HG03064 (cell line): ENCODE data around the gene CRKL.

Experiments used
- ATAC-seq: cut with Tn5 transposase; IDR thresholded peaks from one replicate; pipeline ENCODE4 v1.9.1; 2021; ENCODE audit warnings: low read depth; ENCODE audit not compliant: unreplicated experiment

CRKL gene

DNA sequence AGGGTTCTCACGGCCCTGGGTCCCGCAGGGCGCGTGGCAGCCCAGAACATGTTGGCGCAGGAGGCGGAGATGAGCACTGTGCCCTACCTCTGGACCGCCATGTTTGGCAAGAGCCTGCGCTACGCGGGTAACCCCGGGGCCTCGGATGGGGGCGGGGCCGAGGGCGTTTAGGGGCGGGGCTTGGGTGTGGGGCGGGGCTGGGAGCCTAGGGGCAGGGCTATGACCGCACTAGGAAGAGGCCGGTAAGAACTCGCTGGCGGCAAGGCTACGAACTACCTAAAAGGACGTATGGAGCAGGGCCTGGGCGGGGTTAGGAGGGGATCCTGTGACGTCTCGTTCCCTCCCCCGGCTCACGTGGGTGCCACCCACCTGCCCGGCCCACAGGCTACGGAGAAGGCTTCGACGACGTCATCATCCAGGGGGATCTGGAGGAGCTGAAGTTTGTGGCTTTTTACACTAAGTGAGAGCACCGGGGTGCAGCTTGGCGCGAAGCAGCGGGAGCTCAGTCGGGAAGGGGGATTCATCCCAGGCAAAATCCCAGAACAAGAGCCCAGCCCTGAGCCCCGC is 62.1 kb downstream of the CRKL start:
- no peak for ATAC-seq

DNA sequence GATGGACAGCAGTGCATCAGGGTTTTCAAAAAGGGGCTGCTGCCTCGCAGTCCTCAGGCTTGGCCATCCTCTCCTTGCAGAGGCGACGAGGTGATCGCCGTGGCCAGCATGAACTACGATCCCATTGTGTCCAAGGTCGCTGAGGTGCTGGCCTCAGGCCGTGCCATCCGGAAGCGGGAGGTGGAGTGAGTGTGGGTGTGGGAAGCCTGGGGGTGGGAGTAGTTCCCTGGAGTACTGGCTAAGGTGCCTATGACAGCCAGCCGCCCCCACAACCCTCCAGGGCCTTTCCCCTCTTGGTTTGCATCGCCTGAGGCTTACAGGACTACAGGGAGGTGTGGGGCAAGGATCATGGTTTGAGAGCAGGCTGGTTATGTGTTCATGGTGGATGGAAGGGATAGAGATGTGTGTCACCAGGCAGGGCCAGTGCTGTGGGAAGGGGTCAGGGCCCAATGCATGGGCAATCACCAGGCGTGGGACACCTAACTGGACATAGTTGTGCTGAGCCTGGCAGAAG is 62.8 kb downstream of the CRKL start:
- no peak for ATAC-seq

DNA sequence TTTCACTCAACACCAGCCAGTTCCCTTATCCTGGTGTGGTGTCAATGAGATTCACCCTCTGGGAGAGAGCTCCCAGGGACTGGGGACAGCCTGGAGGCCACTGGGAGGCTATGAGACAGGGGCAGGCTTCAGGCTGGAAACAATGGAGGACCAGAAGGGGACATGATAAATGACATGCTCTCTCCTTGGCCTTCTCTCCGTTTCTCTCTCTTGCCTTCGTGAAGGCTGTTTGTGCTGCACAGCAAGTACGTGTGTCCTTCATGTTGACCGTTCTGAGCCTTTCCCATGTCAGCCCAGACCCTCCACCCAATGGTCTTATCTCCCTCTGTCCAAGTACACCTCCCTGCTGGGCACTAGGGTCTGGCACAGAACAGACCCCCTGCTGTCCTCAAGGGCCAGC is 63.3 kb downstream of the CRKL start:
- ATAC-seq: no peak

DNA sequence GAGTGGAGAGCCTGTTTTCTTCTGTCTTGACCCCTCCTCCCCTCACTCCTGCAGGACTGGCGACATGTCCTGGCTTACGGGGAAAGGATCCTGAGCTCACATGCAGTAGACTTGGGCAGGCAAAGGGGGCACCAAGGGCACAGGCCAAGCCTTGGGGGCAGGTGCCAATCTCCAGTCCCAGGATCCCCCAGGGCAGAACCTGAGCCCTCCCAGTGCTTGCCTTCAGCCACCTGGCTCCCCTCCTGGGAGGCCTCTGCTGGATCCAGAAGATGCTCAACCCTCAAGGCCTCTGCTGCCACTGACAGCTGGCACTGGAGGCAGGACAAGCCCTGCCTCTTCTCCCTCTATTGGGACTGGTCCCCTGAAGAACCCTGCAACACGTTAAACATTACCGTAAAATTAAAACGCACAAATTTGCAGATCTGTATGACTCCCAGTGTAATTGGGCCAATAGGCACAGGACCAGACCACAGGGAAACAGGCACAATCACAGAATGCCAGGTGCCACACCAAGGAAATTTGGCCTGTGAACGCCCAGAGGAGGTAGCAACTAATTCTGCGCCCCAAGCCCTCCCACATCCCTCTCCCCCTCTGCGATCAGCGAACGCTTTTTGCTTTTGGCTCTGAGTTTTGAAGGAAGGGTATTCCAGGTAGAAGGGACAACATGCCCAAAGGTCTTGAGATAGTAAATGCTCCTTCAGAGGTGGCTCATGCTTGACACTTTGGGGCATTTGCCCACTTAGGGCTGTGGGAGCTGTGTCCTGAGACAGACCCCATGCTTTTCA is 63.9 kb downstream of the CRKL start:
- no peak for ATAC-seq

DNA sequence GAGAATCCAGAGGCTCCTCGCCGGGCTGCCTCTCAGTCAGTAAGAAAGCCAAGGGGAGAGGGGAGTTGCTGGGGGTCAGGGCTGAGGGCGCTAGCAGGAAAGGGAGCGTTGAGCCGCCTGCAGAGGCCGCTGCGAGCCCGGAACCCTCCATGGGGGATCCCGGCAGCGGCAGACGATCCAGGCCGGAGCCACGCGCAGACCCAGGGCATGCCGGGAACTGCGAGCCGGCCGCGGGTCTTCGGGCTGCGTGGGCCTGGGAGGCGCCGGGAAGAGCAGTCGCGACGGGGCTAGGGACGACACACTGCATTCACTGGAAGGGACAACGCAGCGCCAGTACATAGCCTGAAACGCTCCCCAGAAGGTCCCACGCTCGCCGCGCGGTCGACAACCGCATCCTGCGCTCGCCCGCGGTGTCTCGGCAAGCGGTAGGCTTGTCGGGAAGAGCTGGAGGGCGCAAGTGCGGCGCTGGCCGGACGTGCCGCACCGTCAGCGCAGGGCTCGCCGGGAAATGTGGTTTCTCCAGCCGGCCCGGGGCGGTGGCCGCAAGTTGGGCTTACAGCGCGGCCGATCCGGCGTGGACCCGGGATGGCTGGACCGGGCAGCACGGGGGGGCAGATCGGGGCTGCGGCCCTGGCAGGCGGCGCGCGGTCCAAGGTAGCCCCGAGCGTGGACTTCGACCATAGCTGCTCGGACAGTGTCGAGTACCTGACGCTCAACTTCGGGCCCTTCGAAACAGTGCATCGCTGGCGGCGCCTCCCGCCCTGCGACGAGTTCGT is 64.8 kb downstream of the CRKL start, which contains the start of gene LZTR1:
Gene LZTR1 (plus strand): TSS at position 511 of the 776 bp plus-strand sequence. CDS start 75 bp downstream, at position 586.
- peak; percentile 63 for ATAC-seq

DNA sequence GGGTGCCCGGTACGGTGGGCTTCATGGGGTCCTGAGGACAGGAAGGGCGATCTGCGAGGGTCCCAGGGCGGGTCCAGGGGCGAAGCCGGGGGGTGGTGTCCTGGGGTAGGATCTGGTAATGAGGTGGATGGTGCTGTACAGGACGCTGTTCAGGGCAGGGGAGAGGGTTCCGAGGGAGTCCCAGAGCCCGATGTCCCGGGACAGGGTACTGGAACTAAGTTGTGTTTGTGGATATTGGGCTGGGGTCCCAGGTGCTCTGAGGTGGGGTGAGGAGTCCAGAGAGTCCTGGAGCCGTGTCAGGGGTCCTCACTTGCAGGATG is 65.3 kb downstream of the CRKL start:
- ATAC-seq: peak; percentile 10

DNA sequence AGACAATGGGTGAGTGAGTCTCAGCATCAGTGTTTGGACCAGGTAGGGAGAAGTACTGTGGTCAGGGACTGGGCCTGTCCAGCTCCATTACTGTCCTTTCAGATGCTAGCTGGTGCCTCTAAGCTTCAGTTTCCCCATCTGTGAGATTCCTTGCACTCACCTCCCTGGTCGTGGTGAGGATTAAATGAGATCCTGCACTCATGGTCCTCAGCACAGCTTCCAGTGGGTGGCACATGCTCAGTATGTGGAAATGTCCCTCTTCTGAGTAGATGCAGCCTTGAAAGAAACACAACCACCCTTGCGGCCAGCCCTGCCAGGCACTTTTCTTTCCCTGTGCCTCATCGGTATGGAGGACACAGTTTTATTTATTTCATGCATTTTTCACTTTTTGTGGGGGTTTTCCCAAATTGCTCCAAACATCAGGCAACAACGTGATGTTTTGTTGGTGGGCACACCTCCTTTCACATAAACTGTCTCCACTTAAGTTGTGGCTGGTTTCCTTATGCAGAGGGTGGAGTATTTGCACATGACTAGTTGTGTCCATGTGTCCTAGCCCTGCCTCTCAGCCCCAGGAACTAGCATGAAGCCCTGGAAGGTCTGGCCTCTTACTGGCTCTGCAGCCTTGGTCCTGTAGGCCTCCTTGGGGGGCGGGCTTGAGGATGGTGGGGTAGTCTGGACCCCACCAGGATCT is 66.0 kb downstream of the CRKL start:
- ATAC-seq: no peak

DNA sequence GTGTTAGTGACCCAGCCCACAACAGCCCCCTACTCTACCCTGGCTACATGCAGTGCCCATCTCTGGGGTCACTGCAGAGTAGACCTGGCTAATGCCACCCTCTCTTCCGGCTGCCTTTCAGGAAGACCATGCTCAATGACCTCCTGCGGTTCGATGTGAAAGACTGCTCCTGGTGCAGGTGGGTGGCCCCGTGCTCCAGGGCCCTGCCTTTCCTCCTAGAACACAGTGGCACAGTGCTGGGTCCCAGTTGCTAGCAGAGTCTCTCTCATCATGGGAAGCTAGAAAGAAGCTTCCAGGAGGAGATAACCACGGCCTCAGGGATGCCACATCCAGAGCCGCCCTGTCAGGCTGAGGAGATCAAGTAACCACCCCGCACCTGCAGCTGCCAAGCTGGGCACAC is 68.5 kb downstream of the CRKL start:
- ATAC-seq: no peak

DNA sequence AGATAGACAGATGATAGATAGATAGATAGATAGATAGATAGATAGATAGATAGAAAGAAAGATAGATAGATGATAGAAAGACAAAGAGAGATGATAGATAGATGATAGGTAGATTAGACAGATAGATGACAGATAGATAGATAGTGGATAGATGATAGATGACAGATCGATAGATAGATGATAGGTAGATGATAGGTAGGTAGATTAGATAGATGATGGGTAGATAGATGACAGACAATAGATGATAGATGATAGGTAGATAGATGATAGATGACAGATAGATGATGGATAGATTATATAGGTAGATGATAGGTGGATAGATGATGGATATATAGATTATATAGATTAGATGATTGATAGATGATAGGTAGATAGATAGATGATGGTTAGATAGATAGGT is 69.2 kb downstream of the CRKL start:
- ATAC-seq: no peak

DNA sequence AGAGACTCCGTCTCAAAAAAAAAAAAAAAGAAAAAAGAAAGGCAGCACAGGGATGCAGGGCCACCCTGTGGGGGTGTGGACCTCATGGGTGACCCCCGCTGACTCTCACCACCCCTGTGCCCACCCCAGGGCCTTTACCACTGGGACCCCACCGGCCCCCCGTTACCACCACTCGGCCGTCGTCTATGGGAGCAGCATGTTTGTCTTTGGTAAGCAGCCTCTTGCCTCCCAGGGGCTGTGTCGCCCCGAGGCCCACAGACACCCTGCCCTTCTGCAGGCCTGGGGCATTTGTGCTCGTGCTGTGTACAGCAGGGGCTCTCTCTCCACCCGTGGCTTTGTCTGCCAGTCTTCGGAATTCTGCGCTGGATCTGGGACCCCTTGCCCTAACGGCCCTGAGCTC is 70.2 kb downstream of the CRKL start:
- ATAC-seq: no peak

DNA sequence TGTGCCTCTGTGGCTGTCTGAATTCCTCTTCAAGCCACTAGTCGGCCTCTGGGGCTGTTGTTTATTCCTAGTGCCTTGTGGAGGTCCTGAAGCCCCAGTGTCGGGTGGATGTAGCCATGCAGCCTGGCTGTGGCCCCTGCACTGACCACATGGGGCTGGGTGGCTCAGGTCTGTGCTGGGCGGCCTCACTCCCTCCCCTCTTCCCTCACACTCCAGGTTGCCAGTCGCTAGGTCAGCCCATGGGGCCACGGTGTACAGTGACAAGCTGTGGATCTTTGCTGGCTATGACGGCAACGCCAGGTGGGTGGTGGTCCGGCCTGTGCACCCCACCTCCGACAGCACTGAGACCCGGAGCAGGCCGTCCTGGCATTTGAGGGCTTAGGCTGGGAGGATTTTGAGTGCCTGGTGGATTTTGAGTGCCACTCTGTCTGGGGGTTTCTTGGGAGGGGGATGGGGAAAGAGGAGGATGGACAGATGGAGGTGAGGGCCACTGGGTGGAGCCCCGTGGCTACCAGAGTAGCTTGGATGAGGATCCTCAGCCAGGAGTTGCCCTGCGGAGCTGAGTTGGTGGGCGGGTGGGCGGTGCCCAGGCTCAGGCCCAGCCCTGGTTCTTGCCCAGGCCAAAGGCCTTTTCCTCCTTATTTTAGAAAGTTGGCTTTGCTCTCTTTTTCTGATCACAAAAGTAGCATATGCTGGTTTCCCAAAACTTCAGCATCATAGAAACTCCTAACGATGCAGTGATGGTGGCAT is 71.5 kb downstream of the CRKL start:
- no peak for ATAC-seq

DNA sequence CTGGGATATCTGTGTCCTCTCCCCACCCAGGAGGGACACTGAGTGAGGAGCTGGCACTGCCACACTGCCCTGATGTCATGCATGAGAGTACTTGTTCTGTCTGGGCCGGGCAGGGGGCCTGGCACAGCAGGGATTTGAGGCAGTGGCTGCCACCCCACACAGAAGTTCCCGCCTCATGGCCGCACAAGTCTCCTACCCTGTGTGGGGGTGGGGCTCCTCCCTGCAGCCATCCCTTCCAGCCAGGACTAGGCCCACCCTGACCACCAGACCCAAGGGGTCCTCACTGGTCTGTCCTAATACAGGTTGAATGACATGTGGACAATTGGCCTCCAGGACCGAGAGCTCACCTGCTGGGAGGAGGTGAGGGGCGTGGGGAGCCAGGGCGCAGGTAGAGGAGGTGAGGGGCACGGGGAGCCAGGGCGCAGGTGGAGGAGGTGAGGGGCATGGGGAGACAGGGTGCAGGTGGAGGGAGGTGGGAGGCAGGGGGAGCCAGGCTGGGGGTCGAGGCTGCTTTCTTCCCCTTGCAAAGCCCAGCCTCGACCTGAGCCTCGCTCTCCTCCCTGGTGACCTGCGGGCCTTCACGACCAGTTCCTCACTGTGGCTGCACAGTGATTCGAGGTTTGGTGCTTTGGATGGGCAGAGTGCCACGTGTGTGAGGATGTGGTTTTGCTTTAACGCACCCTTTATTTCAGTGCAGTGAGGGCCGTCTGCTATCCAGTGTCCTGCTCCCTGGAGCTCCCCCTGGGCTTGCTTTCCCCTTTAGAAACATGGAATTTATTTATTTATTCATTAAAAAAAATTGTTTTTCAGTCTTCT is 72.3 kb downstream of the CRKL start:
- no peak for ATAC-seq

DNA sequence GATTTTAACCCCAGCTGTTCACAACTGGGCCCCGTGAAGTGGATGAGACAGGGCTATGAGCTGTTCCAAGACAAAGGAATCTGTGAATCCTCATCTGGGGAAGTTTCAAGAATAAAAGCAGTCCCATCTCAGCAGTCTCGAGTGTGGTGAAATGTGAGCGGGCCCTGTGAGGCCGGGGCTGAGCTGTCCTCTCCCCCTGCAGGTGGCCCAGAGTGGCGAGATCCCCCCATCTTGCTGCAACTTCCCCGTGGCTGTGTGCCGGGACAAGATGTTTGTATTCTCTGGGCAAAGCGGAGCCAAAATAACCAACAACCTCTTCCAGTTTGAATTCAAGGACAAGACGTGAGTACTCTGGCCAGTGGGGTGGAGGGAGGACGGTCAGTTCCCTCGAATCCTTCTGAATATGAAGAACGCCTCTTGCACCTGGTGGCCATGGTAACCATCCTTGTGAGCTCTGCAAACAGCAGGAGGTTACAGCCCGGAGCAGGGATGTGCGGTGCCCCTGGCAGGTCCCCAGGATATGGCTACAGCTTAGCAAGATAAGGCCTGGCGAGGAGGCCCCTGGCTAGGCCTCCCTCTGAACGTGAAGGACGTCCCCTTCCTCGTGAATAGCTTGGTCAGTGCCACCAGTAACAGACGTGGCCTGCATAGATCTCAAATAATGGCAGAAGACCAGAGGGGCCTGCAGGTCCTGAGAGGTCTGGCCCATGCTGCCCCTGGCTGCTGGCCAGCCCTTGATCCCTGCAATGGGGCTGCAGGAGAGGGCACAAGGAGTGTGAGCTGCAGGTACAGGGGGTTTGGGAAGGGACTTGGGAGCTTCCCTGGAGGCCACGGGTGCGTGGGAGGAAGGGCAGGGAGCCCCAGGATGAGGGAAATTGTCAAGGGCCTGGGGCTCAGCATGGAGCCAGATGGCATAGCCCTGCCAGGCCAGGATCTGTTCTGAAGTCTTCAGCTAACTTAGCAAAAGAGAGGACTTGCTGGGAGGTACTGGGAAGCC is 73.3 kb downstream of the CRKL start:
- ATAC-seq: no peak

DNA sequence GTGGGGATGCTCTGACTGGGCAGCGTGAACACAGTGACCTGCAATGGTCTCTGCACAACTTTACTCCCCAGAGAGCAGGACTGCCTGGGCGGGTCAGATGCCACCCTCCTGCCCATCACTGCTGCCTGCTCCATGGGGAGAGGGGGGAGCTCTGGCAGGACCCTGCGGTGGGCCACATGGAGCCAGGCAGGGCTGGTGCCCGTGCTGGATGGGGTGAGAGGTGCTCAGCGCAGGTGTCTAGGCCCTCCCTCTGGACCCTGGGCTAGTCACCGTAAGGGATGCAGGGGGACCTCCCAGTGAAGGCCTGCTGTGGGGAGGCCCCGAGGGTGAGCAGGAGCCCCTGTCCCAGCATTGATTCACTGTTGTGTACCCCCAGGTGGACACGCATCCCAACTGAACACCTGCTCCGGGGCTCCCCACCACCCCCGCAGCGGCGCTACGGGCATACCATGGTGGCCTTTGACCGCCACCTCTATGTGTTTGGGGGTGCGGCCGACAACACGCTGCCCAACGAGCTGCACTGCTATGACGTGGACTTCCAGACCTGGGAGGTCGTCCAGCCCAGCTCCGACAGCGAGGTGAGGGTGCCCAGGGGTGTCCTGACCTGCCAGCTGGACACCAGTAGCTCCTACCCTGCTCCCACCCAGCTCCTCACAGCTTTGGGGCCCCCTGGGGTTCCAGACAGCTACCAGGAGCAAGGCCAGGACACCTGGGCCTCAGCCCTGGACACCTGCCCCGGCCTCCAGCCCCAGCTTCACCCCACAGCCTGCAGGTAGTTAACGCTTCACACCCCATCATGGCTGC is 74.2 kb downstream of the CRKL start:
- no peak for ATAC-seq

DNA sequence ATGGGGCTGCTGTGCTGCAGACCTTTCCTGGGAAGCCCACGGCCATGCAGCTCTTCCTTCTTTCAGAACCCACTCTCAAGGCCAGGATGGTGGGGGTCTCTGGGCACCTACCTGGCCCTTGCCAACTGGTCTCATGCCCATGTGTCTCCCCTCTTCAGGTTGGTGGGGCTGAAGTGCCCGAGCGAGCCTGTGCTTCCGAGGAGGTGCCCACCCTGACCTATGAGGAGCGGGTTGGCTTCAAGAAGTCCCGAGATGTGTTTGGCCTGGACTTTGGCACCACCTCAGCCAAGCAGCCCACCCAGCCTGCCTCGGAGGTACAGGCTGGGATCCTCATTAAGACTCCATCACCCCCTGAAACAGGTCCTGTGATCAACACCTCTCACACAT is 74.8 kb downstream of the CRKL start:
- ATAC-seq: no peak

DNA sequence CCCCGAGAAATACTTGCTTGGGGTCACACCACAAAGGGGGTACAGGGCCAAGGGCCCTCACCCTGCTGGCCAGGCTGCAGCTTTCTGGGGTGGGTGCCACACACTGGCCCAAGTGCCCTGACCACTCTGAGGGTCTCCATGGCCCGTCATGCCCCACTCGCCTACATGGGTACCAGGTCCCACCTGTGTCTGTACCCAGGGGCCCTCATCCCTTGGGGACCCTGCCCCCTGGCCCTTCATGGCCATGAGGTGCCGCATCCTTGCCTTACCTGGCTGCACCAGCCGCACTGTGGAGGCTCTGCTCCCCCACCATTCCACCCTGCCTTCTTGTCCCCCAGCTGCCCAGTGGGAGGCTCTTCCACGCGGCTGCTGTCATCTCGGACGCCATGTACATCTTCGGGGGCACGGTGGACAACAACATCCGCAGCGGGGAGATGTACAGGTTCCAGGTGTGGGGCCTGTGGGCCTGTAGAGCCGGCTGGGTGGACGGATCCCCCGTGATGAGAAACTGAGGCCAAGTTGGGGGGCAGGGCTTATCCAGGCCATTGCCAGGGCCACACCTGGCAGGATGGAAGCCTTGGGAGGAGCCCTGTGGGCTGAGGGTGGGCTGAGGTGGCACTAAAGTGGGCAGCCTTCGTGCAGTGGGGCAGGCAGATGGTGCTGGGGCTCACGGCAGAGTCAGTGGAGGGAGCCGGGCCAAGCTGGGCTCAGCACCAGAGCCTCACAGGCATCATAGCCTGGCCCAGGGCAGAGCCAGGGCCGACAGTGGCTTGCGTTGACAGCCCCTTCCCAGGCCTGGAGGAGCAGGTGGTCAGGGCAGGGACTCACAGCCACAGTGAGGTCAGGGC is 75.5 kb downstream of the CRKL start:
- no peak for ATAC-seq
